Thoracic aorta (tissue), 2 donors: Measurements from ENCODE around the gene SLC25A30. TPM values are rescaled to one million over a fixed set of nuclear protein-coding genes. Genes with fewer than 3 reads are reported as not detected.

Experiments used
- ATAC-seq: fragments of 150-250 bp; one replicate; pipeline ENCODE4 v1.8.0; 2017; ENCODE audit warnings: low read depth; ENCODE audit not compliant: insufficient number of reproducible peaks, low FRiP score
- DNase-seq: peaks from one replicate; pipeline ENCODE4 v3.0.0-alpha.2; 2020; ENCODE audit warnings: low spot score
- H3K27ac ChIP-seq, 2 donors: fragments of 200-600 bp; sonication (generic); 1 replicate in 1 of 2; 2 replicates in 1 of 2; pipeline ENCODE4 v1.5.1; 2016; ENCODE audit warnings: mild to moderate bottlenecking in 2 of 2, moderate library complexity in 2 of 2
- H3K27me3 ChIP-seq: fragments of 200-600 bp; sonication (generic); replicated peaks from 2 replicates; pipeline ENCODE4 v1.6.0; 2016; ENCODE audit warnings: mild to moderate bottlenecking; ENCODE audit not compliant: insufficient read depth
- H3K36me3 ChIP-seq: fragments of 200-600 bp; sonication (generic); one replicate; pipeline ENCODE4 v1.5.1; 2016
- H3K4me1 ChIP-seq, 2 donors: fragments of 200-600 bp; sonication (generic); 1 replicate in 1 of 2; 2 replicates in 1 of 2; pipeline versions ENCODE4 v1.5.1 to v1.6.0; 2016; ENCODE audit warnings: low read depth in 2 of 2, mild to moderate bottlenecking in 1 of 2; ENCODE audit not compliant: control insufficient read depth in 1 of 2
- H3K4me3 ChIP-seq: fragments of 200-600 bp; sonication (generic); 2 replicates; pipeline ENCODE4 v1.5.1; 2016; ENCODE audit warnings: mild to moderate bottlenecking
- H3K9me3 ChIP-seq: fragments of 200-600 bp; sonication (generic); 2 replicates; pipeline ENCODE4 v1.5.1; 2016
- CTCF ChIP-seq: fragments of 200-600 bp; sonication (generic); IDR thresholded peaks from one replicate; pipeline ENCODE4 v1.5.1; 2019; ENCODE audit warnings: antibody characterized with exemption
- total RNA-seq, 2 donors: library from RNA; depleted of rRNA; stranded (reverse); fragments of >200 nt; gene quantifications; one replicate each; pipeline versions ENCODE4 v1.1.0 to v1.2.3, GENCODE V29; 2016

SLC25A30 gene
- total RNA-seq, 2 donors from 2014 or later, result 18.7 to 19.9 TPM

- no peak for TF ChIP-seq CTCF
- Histone ChIP-seq H3K4me1 (no peaks in the 10 kb centered on the region), H3K4me3 (no peak overlapping the region), H3K27me3 (no peaks in the 10 kb centered on the region), H3K27ac (no peak overlapping the region), H3K9me3 (no peaks in the 10 kb centered on the region), H3K36me3 (no peaks in the 10 kb centered on the region)
- no peak for DNase-seq
- ATAC-seq, result no peak
These were observed 38.2 kb upstream of the SLC25A30 start for GRCh38 chr13:45456196-45456972.

GRCh38 chr13:45454204-45454603 lies 36.0 kb upstream of the SLC25A30 start:
- H3K27me3 ChIP-seq, result no peaks in the 10 kb centered on the region
- DNase-seq, result no peak
- no peaks in the 10 kb centered on the region for H3K36me3 ChIP-seq
- no peaks in the 10 kb centered on the region for H3K4me1 ChIP-seq
- ATAC-seq, result no peak
- no peak overlapping the region for H3K27ac ChIP-seq
- no peaks in the 10 kb centered on the region for H3K9me3 ChIP-seq
- H3K4me3 ChIP-seq, result no peak overlapping the region
- no peak for TF ChIP-seq CTCF

- Histone ChIP-seq H3K27ac (no peak overlapping the region), H3K36me3 (no peaks in the 10 kb centered on the region), H3K4me1 (no peaks in the 10 kb centered on the region), H3K27me3 (no peaks in the 10 kb centered on the region), H3K4me3 (no peak overlapping the region), H3K9me3 (no peaks in the 10 kb centered on the region)
- no peak for ATAC-seq
- no peak for TF ChIP-seq CTCF
- no peak for DNase-seq
These were observed 33.1 kb upstream of the SLC25A30 start for GRCh38 chr13:45451282-45451681.

GRCh38 chr13:45448965-45449559 lies 30.9 kb upstream of the SLC25A30 start:
- ATAC-seq, result no peak
- H3K27me3 ChIP-seq, result no peaks in the 10 kb centered on the region
- TF ChIP-seq CTCF, result no peak

GRCh38 chr13:45447050-45447661 lies 29.0 kb upstream of the SLC25A30 start:
- no peak overlapping the region for H3K4me3 ChIP-seq
- ATAC-seq, result no peak
- no peak overlapping the region for H3K27ac ChIP-seq
- no peaks in the 10 kb centered on the region for H3K9me3 ChIP-seq
- no peaks in the 10 kb centered on the region for H3K36me3 ChIP-seq
- H3K27me3 ChIP-seq, result no peaks in the 10 kb centered on the region
- no peak for DNase-seq
- no peaks in the 10 kb centered on the region for H3K4me1 ChIP-seq
- TF ChIP-seq CTCF, result no peak

More at GRCh38 chr13:45448965-45449559, 30.9 kb upstream of the SLC25A30 start:
- no peaks in the 10 kb centered on the region for H3K36me3 ChIP-seq
- H3K4me3 ChIP-seq, result no peak overlapping the region
- no peak for DNase-seq
- no peaks in the 10 kb centered on the region for H3K4me1 ChIP-seq
- H3K9me3 ChIP-seq, result no peaks in the 10 kb centered on the region
- H3K27ac ChIP-seq, result no peak overlapping the region
